T-helper 17 cell (primary cell): ENCODE measurements around the gene TMEM150B. TPM values are rescaled to one million over a fixed set of nuclear protein-coding genes. Genes with fewer than 3 reads are reported as not detected.
"Not testable (repeated sequence)": the region's sequence is repeated elsewhere in the genome, so short reads cannot be mapped to it uniquely, and the experiment has no call there.

ENCODE experiments used
- ATAC-seq: fragments of 150-1000 bp; cut with Tn5 transposase; 2 replicates; pipeline ENCODE4 v1.10.0; 2021; ENCODE audit warnings: mild to moderate bottlenecking, moderate library complexity
- DNase-seq, 3 donors: peaks; one replicate each; pipeline versions ENCODE4 v3.0.0 to v3.0.0-alpha.2; 2020 to 2021
- H3K9me3 ChIP-seq: one replicate; pipeline ENCODE4 v1.7.0; 2013; ENCODE audit warnings: low read length, mild to moderate bottlenecking; ENCODE audit not compliant: control insufficient read depth, poor library complexity, severe bottlenecking
- H3K27ac Mint-ChIP-seq: one replicate; pipeline ENCODE4 v1.8.0; 2022; ENCODE audit warnings: mild to moderate bottlenecking, moderate library complexity, mixed read lengths
- H3K27me3 Mint-ChIP-seq: one replicate; pipeline ENCODE4 v1.8.0; 2022; ENCODE audit warnings: mixed read lengths
- H3K36me3 Mint-ChIP-seq: one replicate; pipeline ENCODE4 v1.8.0; 2022; ENCODE audit warnings: low read depth, mixed read lengths
- H3K4me1 Mint-ChIP-seq: one replicate; pipeline ENCODE4 v1.8.0; 2022; ENCODE audit warnings: mild to moderate bottlenecking, mixed read lengths
- H3K4me3 Mint-ChIP-seq: one replicate; pipeline ENCODE4 v1.8.0; 2022; ENCODE audit warnings: mild to moderate bottlenecking, moderate library complexity, mixed read lengths
- total RNA-seq, 4 donors: library from RNA in 2 of 4; stranded (reverse) in 2 of 4; gene quantifications; one replicate each; pipeline ENCODE4 v1.2.3 and lab custom pipeline; 2022 to 2026

The TMEM150B gene
- total RNA-seq, 2 donors from 2014 or later: 0.75 TPM; not detected in 1

GRCh38 chr19:55339889-55340783, 15.0 kb upstream of the TMEM150B start:
- peak overlapping the region; percentile 93 for H3K27ac Mint-ChIP-seq
- ATAC-seq: no peak
- H3K4me1 Mint-ChIP-seq: peaks cover 20% of the 10 kb centered on the region
- peaks cover 2% of the 10 kb centered on the region for H3K36me3 Mint-ChIP-seq
- H3K9me3 ChIP-seq: no peaks in the 10 kb centered on the region
- DNase-seq: peak in 2 of 3 donors; percentile 20 to 30
- no peaks in the 10 kb centered on the region for H3K27me3 Mint-ChIP-seq
- H3K4me3 Mint-ChIP-seq: peak overlapping the region; percentile 99

GRCh38 chr19:55339105-55339888, 14.2 kb upstream of the TMEM150B start, which contains the start of gene KMT5C:
KMT5C (plus strand) TSS chr19:55339876; CDS start chr19:55341937, 2,061 bp downstream.
- ATAC-seq: peak; percentile 76
- H3K27me3 Mint-ChIP-seq: peaks cover 2% of the 10 kb centered on the region
- H3K36me3 Mint-ChIP-seq: peaks cover 2% of the 10 kb centered on the region
- peak; percentile 99 to 100 (median 100) for DNase-seq
- H3K27ac Mint-ChIP-seq: peak within 1 kb of the TSS; percentile 93
- H3K4me1 Mint-ChIP-seq: peaks cover 20% of the 10 kb centered on the region
- no peaks in the 10 kb centered on the region for H3K9me3 ChIP-seq
- peak within 1 kb of the TSS; percentile 99 for H3K4me3 Mint-ChIP-seq

GRCh38 chr19:55336101-55336500, 11.0 kb upstream of the TMEM150B start:
- Mint-ChIP-seq H3K4me1 (peaks cover 16% of the 10 kb centered on the region), H3K4me3 (no peak overlapping the region), H3K27ac (peak overlapping the region; percentile 59), H3K27me3 (peaks cover 11% of the 10 kb centered on the region), H3K36me3 (peaks cover 2% of the 10 kb centered on the region)
- no peaks in the 10 kb centered on the region for H3K9me3 ChIP-seq
- DNase-seq (no peak), ATAC-seq (no peak)

GRCh38 chr19:55333870-55334269, 8.7 kb upstream of the TMEM150B start:
- H3K9me3 ChIP-seq: no peaks in the 10 kb centered on the region
- ATAC-seq: no peak
- Mint-ChIP-seq H3K36me3 (no peaks in the 10 kb centered on the region), H3K27ac (no peak overlapping the region), H3K4me3 (no peak overlapping the region), H3K27me3 (peaks cover 11% of the 10 kb centered on the region), H3K4me1 (peaks cover 4% of the 10 kb centered on the region)
- DNase-seq: no peak

- H3K4me1 Mint-ChIP-seq, H3K27ac Mint-ChIP-seq, H3K36me3 Mint-ChIP-seq, H3K9me3 ChIP-seq, H3K4me3 Mint-ChIP-seq, ATAC-seq, DNase-seq: not testable (repeated sequence)
- peaks cover 14% of the 10 kb centered on the region for H3K27me3 Mint-ChIP-seq
These were observed 4.7 kb upstream of the TMEM150B start for GRCh38 chr19:55329791-55330190.

GRCh38 chr19:55328774-55329318, 3.7 kb upstream of the TMEM150B start:
- not testable (repeated sequence) for DNase-seq, H3K9me3 ChIP-seq, H3K4me1 Mint-ChIP-seq, H3K36me3 Mint-ChIP-seq, H3K4me3 Mint-ChIP-seq, ATAC-seq, H3K27me3 Mint-ChIP-seq
- peak overlapping the region; percentile 60 for H3K27ac Mint-ChIP-seq

- Mint-ChIP-seq H3K36me3 (no peaks in the 10 kb centered on the region), H3K4me1 (peaks cover 8% of the 10 kb centered on the region), H3K27ac (no peak overlapping the region), H3K4me3 (peak overlapping the region; percentile 33), H3K27me3 (peaks cover 25% of the 10 kb centered on the region)
- no peak for ATAC-seq
- DNase-seq: no peak
- no peaks in the 10 kb centered on the region for H3K9me3 ChIP-seq
These were observed 479 bp downstream of the TMEM150B start for GRCh38 chr19:55324662-55325061.

GRCh38 chr19:55322204-55322885, 2.8 kb downstream of the TMEM150B start:
- Mint-ChIP-seq H3K4me3 (no peak overlapping the region), H3K4me1 (peaks cover 8% of the 10 kb centered on the region), H3K27ac (peak overlapping the region; percentile 84), H3K27me3 (peaks cover 25% of the 10 kb centered on the region), H3K36me3 (no peaks in the 10 kb centered on the region)
- DNase-seq (no peak), ATAC-seq (no peak)
- H3K9me3 ChIP-seq: no peaks in the 10 kb centered on the region

- Mint-ChIP-seq H3K27ac (peak overlapping the region; percentile 29), H3K4me1 (peaks cover 8% of the 10 kb centered on the region), H3K36me3 (no peaks in the 10 kb centered on the region), H3K4me3 (no peak overlapping the region), H3K27me3 (peaks cover 25% of the 10 kb centered on the region)
- H3K9me3 ChIP-seq: no peaks in the 10 kb centered on the region
- DNase-seq (no peak), ATAC-seq (no peak)
These were observed 3.5 kb downstream of the TMEM150B start for GRCh38 chr19:55321466-55322137.

GRCh38 chr19:55320844-55321419, 4.2 kb downstream of the TMEM150B start:
- peaks cover 25% of the 10 kb centered on the region for H3K27me3 Mint-ChIP-seq
- DNase-seq (no peak), ATAC-seq (no peak)
- peaks cover 8% of the 10 kb centered on the region for H3K4me1 Mint-ChIP-seq
- H3K36me3 Mint-ChIP-seq: no peaks in the 10 kb centered on the region
- H3K4me3 Mint-ChIP-seq: no peak overlapping the region
- H3K9me3 ChIP-seq: no peaks in the 10 kb centered on the region
- no peak overlapping the region for H3K27ac Mint-ChIP-seq

- H3K4me3 Mint-ChIP-seq: no peak overlapping the region
- H3K27me3 Mint-ChIP-seq: peaks cover 22% of the 10 kb centered on the region
- DNase-seq (no peak), ATAC-seq (no peak)
- no peaks in the 10 kb centered on the region for H3K9me3 ChIP-seq
- no peak overlapping the region for H3K27ac Mint-ChIP-seq
- H3K36me3 Mint-ChIP-seq: no peaks in the 10 kb centered on the region
- peaks cover 8% of the 10 kb centered on the region for H3K4me1 Mint-ChIP-seq
These were observed 5.4 kb downstream of the TMEM150B start for GRCh38 chr19:55319785-55320184.

GRCh38 chr19:55316646-55317045, 8.5 kb downstream of the TMEM150B start:
- DNase-seq: no peak
- Mint-ChIP-seq H3K4me3 (no peak overlapping the region), H3K27ac (no peak overlapping the region), H3K4me1 (peaks cover 3% of the 10 kb centered on the region), H3K27me3 (peaks cover 5% of the 10 kb centered on the region), H3K36me3 (no peaks in the 10 kb centered on the region)
- no peak for ATAC-seq
- no peaks in the 10 kb centered on the region for H3K9me3 ChIP-seq
